NCI-H2227 treated with DMSO at 0.1 percent for 48 hours (cell line): ENCODE data around the gene CEP57L1.
"Not testable (repeated sequence)": the region's sequence is repeated elsewhere in the genome, so short reads cannot be mapped to it uniquely, and the experiment has no call there.

Source experiments
- DNase-seq: peaks from one replicate; lab custom pipeline; 2025; lab: John Stamatoyannopoulos, UW

Gene CEP57L1

DNA sequence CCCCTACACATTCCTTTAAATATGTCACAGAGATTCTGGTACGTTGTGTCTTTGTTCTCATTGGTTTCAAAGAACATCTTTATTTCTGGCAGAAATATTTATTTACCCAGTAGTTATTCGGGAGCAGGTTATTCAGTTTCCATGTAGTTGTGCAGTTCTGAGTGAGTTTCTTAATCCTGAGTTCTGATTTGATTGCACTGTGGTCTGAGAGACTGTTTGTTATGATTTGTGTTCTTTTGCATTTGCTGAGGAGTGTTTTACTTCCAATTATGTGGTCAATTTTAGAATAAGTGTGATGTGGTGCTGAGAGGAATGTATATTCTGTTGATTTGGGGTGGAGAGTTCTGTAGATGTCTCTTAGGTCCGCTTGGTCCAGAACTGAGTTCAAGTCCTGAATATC lies 17.4 kb downstream of the CEP57L1 start:
- DNase-seq: not testable (repeated sequence)

DNA sequence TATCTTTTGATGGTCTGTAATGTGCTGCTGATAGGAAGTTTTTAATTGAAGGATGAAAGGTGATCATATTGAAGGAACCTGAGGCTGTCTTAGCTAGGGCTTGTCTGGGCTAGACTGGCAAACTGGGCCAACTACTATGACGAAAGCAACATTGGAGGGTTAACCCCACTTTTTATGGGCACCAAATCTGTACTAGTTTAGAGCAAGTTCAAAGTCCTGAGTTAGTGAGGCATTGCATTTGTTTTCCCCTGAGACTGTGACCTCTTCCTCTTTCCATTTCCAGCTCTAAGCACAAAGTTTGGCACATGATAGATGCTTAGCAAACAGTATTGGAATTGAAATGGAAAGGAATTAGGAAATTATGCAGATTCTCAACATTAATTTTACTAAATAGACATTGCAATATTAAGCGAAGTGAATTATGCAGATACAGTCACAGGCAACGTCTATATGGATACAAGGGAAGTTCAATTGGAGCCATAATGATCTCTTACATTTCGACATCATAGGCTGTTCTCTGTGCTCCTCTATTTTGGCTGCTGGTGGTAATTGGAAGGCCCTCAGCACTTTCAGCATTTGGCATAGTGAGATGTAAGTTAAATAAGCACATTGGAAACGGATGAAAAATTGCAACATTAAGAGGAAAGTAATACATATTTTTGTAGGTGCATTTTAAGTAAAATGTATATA lies 22.2 kb downstream of the CEP57L1 start:
- DNase-seq: no peak

DNA sequence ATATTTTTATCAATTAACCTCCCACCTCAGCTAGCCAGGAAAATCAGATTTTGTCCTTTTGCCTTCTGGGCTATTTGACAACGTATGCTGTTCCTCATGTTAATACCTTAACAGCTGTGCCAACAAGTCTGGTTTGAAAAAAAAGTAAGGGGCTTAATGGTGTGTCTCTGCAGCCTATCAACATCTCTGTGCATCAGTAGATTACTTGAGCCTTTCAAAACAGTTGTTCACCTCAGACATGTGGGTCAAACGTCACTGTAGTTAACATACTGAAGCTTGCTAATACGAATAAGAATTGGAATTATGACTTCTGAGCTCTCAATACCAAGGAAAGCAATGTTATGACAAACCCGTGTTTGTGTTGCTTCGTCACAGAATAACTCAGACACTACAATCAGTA lies 23.0 kb downstream of the CEP57L1 start:
- no peak for DNase-seq

DNA sequence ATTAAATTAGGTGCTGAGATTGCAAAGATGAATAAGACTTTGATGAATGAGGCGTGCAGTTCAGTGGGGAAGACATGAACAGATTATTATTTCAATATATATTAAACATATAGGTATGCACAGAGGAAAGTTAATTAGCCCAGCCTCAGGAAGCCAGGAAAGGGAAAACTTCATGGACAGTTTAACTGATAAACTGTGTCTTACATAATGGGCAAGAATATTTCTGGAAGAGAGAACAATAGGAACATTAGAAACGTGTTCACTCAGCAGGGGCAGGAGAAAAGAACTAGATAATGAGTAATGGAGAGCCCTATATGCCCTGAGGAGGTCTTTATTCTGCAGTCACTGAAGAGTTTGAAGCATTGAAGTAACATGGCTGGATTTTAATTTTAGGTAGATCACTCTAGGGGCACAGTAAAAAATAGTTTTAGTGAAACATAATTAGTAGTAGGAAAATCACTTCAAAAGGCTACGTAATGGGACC lies 23.6 kb downstream of the CEP57L1 start:
- no peak for DNase-seq

DNA sequence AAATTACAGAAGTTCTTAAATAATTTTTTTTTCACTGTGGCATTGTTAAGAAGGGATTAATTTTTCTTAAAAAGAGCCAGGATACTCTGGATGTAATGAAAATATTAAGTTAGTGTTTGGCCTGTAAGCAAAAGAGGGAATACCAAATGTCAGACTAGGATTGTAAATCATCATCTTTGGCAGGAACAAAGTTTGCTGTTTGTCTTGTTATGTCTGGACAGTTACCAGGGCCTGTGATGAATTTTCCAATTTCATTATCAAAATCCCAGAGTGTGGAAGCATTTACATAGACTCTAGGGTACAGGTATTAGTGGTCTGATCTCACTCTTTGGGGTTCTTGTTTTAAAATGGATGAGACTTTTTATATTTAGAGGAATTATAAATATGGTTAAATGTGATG lies 26.1 kb downstream of the CEP57L1 start:
- DNase-seq: no peak

DNA sequence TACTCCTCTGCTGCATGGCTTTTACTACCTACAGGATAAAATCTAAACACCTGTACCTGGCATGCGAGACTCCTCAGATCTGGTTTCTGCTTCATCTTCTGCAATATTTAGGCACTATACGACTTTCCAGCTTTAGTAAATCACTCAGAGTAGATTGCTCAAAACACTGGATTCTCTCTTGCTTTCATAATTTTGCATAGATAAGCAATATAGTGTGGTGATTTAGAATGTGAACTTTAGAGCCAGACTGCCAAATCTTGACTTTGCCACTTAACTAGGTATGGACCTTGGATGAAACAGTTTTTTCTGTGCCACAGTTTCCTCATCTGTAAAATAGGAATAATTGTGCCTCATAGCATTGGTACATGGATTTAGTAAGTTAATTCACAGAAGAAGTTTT lies 28.9 kb downstream of the CEP57L1 start:
- DNase-seq: no peak

DNA sequence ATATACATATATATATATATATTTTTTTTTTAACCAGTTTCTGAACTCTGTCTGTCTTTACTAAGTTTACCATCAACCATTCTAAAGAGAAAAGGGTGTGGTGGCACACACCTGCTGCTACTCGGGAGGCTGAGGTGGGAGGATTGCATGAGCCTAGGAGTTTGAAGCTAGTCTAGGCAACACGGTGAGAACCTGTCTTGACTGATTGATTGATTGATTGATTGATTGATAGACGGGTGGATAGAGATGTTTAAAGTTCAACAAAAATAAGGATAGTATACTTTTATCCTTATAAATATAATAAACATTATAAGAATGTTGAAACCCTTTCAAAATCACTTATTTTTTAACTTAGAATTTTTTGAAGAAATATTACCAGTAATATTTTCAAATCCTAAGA lies 30.2 kb downstream of the CEP57L1 start:
- DNase-seq: no peak

DNA sequence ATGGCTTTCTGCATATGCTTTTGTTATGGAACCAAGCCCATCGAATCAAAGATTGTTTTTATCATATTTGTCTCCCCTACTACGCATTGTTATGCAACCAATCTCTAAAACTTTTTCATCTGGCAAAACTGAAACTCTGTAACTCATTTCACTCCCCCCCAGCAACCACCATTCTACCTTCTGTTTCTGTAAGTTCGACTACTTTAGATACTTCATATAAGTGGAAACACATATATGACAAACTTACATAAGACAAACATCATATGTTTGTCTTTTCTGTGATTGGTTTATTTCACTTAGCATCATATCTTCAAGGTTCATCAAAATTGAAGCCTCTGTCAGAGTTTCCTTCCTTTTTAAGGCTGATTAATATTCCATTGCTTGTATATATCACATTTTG lies 34.8 kb downstream of the CEP57L1 start:
- DNase-seq: no peak

DNA sequence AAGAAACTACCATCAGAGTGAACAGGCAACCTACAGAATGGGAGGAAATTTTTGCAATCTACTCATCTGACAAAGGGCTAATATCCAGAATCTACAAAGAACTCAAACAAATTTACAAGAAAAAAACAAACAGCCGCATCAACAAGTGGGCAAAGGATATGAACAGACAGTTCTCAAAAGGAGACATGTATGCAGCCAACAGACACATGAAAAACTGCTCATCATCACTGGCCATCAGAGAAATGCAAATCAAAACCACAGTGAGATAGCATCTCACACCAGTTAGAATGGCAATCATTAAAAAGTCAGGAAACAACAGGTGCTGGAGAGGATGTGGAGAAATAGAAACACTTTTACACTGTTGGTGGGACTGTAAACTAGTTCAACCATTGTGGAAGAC lies 40.3 kb downstream of the CEP57L1 start:
- DNase-seq: not testable (repeated sequence)

DNA sequence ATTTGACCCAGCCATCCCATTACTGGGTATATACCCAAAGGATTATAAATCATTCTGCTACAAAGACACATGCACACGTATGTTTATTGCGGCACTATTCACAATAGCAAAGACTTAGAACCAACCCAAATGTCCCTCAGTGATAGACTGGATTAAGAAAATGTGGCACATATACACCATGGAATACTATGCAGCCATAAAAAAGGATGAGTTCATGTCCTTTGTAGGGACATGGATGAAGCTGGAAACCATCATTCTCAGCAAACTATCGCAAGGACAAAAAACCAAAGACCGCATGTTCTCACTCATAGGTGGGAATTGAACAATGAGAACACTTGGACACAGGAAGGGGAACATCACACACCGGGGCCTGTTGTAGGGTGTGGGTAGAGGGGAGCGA lies 40.7 kb downstream of the CEP57L1 start:
- DNase-seq: not testable (repeated sequence)

DNA sequence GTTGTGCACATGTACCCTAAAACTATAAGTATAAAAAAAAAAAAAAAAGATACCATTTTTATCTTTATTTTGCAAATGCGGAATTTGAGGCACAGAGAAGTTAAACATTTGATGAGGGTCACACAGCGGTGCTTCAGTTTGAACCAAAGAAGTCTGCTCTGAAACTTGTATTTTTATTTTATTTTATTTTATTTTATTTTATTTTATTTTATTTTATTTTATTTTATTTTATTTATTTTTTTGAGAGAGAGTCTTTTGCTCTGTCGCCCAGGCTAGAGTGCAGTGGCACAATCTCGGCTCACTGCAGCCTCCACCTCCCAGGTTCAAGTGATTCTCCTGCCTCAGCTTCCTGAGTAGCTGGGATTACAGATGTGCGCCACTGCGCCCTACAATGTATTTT lies 41.2 kb downstream of the CEP57L1 start:
- not testable (repeated sequence) for DNase-seq

DNA sequence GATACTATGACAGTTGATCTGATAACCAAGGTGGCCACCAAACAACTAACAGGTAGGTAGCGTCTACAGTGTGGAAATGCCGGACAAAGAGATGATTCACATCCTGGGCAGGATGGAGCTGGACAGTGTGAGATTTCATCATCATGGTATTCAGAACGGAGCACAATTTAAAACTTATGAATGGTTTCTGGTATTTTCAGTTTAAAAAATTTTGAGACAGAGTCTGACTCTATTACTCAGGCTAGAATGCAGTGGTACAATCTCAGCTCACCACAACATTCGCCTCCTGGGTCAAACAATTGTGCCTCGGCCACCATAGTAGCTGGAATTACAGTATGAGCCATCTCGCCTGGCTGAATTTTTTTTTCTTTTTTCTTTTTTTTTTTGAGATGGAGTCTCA lies 43.8 kb downstream of the CEP57L1 start:
- DNase-seq: no peak

DNA sequence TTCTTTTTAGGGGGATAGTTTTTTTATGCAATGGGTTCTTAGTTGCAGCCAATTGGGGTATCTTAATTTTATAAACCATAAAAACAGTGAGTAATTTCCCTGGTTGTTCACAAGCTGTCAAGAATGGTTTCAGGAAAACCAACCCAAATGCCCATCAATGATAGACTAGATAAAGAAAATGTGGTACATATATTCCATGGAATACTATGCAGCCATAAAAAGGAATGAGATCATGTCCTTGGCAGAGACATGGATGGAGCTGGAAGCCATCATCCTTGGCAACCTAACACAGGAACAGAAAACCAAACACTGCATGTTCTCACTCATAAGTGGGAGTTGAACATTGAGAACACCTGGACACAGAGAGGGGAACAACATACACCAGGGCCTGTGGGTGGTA lies 46.8 kb downstream of the CEP57L1 start:
- not testable (repeated sequence) for DNase-seq

DNA sequence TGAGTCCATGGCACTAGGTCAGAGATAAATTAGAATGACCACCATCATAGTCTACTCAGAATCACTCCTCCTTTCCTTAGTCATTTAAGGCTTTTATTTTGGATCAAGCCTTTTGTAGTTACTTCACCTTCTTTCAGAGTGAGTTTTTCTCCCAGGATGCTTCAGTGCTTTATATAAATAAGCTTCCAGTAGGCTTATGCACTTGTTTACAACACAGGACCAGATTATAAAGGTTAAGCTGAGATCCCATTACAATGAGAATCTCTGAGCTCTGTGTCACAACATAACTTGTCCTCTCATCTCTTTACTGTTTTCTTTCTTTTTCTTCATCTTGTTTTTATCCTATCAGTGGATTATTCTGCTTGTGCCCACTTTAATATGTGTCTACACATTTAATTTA lies 47.9 kb downstream of the CEP57L1 start:
- no peak for DNase-seq

DNA sequence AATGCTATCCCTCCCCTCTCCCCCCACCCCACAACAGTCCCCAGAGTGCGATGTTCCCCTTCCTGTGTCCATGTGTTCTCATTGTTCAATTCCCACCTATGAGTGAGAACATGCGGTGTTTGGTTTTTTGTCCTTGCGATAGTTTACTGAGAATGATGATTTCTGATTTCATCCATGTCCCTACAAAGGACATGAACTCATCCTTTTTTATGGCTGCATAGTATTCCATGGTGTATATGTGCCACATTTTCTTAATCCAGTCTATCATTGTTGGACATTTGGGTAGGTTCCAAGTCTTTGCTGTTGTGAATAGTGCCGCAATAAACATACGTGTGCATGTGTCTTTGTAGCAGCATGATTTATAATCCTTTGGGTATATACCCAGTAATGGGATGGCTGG lies 52.9 kb downstream of the CEP57L1 start:
- DNase-seq: not testable (repeated sequence)

DNA sequence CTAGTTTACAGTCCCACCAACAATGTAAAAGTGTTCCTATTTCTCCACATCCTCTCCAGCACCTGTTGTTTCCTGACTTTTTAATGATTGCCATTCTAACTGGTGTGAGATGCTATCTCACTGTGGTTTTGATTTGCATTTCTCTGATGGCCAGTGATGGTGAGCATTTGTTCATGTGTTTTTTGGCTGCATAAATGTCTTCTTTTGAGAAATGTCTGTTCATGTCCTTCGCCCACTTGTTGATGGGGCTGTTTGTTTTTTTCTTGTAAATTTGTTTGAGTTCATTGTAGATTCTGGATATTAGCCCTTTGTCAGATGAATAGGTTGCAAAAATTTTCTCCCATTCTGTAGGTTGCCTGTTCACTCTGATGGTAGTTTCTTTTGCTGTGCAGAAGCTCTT lies 53.4 kb downstream of the CEP57L1 start:
- DNase-seq: not testable (repeated sequence)

DNA sequence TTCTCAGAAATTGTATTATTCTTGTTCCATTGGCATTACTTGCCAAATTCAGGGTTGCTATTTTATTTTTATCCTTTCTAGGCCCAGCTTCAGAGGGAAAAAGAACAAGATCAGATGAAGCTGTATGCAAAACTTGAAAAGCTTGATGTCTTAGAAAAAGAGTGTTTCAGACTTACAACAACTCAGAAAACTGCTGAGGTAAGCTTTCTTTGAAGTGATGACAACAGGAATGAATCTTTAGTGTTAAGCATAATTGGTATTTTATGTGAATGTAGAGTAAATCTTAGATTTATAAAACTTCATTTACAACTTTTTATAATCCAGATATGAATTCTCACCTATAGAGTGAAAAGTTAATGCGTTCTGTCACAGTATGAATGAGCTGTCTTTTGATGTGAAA lies 58.4 kb downstream of the CEP57L1 start:
- DNase-seq: no peak

DNA sequence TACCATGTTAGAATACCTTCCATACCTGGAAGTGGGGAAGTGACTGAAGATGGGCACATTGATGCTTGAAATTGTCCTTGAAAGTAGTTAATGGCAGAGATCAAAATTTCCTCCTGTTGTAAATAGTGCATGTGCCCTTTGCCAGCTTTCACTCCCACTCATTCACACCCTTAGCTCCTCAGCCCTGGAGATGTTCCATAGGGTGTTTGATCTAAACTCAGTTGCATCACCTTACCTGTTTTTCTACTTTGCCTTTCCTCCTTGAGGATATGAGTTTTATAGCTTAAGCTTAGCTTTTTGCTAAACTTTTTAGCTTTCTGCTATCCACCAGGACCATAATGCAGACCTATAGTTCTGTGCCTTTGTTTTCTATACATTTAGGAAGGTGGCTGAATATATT lies 69.0 kb downstream of the CEP57L1 start:
- DNase-seq: no peak

DNA sequence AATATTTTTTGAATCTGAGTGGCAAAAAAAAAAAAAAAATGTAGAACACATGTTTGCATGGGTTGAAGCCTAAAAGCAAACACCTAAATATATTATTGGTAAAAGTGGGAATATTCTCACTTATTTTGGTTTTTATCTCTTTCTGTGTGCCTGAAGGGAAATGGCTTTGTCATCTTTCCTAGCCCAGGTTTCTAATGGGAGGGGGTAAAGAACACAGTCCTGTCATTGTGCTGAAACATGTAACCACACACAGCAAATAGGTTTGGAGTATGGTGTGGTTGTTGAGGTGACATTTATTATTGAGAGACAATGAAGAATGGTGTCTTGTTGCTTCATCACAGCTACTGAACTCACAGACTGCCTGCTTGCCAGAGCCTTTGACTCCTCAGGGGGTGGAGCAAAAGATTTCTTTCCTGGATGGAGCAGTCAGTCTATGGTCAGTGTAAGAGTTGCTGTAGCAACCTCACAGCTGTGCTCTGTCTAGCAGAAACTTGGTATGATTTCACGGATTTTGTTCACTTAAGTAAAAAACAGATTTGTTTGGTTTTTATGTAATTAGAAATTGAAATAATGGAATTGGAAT lies 70.2 kb downstream of the CEP57L1 start:
- DNase-seq: no peak

DNA sequence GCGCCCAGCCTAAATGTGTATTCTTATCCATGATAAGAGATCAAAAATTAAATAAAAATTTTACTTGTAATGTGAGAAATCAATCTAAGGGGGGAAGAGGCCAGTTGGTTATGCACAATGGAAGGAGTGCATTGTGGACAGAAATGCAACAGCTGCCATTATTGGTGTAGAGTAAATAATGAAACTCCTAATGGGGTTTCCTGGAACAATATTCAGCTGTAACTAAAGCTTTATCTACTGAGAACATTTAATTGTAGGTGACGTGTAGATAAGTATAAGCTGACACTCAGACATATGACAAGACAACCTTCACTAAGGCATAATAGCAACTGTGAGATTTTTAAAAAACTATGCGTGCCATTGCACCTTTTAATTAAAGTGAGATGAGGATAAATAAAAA lies 71.4 kb downstream of the CEP57L1 start:
- DNase-seq: no peak

DNA sequence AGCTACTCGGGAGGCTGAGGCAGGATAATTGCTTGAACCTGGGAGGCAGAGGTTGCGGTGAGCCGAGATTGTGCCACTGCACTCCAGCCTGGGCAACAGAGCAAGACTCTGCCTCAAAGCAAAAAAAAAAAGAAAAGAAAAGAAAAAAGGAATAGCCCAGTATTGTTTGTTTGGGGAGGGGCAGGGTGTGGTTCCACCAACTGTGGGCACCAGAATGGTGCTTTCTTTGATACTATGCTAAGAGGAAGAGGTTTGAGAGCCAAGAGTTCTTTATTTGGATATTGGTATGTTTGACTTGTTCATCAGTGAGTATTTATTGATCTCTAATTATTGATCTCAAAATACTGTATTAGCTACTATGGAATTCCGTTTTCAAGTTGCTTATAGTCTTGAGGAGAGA lies 72.3 kb downstream of the CEP57L1 start:
- no peak for DNase-seq

DNA sequence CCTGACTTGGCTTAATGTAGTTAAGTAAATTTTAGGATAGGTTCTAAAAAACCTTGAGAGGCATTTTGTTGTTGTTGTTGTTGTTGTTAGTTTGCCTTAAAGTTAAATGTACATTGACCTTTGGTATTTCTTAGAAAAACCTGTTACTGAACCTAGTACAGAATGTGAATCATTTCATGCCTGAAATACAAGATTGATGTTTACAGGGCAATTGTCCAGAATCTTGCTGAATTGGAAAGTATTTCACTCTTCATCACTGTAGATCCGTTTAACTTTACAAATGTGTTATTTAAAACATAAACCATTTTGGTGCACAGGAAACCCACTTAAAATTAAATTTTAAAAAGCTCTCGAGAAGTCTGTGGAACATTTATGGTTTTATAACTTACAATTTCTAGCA lies 75.0 kb downstream of the CEP57L1 start:
- DNase-seq: no peak

DNA sequence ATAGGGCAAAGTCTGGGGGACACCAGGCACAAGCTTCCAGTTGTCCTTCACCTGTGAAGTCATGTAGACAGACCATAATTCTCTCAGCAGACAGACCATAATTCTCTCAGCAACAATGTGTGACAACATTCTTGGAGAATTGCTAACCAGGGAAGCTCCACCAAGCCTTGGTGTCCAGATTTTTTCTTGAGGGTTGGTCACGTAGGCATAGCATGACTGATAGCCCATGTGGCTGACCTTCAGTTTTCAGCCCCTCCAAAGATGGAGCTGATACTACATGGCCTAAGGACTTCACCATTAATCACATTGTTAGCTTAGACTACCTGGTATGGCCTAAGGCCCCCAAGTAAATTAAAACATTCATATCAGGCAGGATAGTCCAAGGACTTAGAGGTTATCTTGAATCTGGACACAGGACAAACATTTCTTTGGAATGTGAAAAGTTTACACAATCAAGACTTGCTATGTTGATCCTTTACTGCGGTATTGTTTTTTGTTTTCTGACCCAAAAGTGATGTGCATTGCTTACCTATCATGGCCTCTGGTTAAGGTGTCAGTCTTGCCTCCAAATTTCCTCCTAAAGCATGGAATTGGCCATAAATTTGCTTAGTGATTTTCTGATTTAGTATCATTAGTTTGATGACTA lies 76.9 kb downstream of the CEP57L1 start:
- DNase-seq: no peak

DNA sequence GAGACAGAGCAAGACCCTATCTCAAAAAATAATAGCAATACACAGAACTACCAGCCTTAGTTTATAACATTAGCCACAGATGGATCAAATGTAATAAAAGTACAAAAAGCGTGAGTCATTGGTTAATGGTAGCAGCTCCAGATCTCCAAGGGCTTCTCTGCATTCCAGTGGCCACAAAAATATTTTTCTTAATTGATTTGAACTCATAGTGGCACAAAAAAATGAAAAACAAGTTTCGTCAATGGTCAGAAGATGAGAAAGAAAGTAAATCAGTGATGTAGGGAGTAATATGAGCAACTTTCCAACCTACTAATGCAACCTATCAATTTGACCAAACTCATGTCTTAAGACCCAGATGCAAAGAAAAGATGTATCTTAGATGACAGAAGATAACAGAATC lies 79.6 kb downstream of the CEP57L1 start:
- no peak for DNase-seq
